Mesenteric fat pad (tissue), 1 donor: ENCODE data around the gene DLEU7. TPM values are rescaled to one million over a fixed set of nuclear protein-coding genes. Genes with fewer than 3 reads are reported as not detected.

ENCODE experiments used
- DNase-seq: peaks from one replicate; pipeline ENCODE4 v3.0.0-alpha.2; 2020; ENCODE audit warnings: low spot score
- total RNA-seq: library from RNA; stranded (reverse); fragmentation: NEBNext Ultra II Directional; extraction: Animal tissue kit (Norgen Biotek cat#: 25700); gene quantifications from one replicate; pipeline ENCODE4 v1.2.1, GENCODE V29; 2021
- donor health status: DM: yes; HTN: yes; CAD: no.

DLEU7 gene
- total RNA-seq, 1 donor from 2014 or later = 0.32 TPM

DNA sequence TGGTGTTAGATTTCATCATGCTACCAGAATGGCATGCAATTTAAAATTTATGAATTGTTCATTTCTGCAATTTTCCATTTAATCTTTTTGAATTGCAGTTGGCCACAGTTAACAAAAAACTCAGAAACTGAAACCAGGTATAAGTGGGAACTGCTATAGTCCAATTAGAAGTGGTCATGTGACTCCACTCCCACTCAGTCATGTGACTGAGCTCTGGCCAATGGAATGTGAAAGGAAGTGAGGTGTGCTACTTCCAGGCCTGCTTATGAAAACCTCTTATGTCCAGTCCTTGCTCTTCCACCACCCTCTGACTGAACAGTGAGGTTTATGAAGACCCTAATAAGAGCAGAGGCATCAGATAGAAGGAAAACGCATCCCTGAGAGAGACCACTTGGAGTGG lies 47.0 kb downstream of the DLEU7 start:
- DNase-seq = no peak

DNA sequence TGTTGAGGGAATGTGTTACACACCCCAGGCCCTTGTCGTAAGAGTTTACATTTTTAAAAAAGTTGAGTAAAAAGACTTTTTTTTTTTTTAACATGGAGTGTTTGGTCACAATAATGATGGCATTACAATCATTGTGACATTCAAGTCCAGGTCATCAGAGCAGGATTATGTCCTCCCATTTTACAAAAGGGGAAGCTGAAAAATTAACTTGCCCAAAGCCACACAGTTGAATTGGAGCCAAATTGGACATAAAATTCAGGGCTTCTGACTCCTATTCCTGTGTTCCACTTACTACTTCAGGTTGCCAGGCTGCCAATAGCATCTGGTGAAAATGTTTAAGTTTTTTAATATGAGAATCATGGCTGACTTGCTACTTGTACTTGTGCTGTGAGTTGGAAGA lies 49.3 kb downstream of the DLEU7 start:
- DNase-seq = no peak

DNA sequence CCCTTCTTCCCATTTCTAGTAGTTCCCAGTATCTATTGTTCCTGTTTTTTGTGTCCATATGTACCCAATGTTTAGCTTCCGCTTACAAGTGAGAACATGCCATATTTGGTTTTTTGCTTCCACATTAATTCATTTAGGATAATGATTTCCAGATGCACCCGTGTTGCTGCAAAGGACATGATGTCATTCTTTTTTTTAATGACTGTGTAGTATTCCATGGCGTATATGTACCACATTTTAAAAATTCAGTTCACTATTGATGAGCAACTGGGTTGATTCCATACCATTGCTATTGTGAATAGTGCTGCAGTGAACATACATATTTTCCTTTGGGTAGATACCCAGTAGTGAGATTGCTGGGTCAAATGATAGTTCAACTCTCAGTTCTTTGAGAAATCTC lies 50.5 kb downstream of the DLEU7 start:
- DNase-seq = no peak

DNA sequence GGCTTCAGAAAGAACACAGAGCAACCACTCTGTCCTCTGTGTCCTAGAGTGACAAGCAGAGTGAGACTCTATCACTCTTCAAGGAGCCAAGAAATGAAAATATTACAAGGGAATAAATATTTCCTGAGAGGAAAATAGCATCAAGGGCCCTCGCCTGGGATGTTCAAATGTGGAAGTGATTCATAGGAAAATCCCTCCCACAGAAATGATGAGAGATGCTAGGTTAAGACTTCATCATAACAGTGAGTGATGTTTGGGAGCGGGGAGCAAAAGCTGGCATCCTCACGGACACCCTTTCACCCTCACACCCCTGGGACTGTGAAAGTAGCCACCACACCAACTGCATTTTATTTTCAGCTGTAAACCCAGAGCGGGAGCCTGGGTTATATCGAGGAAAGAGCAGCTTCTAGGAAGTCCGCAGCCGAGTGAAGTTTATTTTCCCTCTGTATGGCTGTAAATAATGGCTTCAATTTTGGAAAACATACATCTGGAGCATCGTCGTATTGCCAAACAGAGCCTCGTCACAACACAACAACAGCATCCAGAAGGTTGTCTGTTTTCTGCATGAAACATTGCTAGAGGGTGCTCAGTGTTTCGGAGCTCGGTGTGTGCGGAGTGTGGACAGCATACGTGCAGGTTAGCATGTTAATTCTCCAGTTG lies 54.8 kb downstream of the DLEU7 start:
- no peak for DNase-seq

DNA sequence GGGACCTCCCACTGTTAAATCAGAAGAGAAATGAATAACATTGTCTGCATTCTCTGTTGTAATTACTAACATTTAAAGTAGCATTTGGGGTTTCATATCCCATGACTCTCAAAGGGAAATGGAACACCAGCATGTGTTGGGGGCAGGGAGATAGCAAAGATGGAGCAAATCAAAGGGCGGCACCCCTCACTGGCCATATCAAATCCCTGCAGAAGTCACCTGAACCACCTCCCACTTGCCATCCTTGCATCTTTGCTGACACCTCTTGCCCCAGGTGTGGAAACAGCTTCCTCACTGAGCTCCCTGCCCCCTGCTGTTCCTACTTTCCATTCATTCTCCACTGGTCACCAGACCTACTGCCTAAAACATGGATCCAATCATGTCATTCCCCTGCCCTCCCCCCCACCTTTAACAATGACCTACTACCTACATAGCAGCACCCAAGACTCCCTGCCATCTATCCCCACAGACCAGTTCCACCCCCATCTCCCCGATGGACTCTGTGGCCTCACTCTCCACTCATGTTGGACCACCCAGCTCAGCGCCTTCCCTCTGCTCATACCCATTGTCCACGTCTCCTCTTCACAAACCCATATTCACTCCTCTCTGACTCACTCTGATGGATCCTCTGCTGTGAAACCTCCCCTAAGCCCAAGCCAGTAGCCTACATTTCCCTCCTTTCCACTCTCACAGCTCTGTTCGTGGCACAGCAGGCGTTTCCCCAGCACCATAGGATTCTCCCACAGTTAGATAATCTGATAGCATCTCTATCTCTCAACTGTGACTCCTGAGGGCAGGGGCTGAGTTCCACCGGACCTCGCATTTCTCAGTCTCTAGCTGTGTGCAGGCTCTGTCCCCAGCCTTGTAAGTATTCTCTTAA lies 55.9 kb downstream of the DLEU7 start:
- DNase-seq = no peak

DNA sequence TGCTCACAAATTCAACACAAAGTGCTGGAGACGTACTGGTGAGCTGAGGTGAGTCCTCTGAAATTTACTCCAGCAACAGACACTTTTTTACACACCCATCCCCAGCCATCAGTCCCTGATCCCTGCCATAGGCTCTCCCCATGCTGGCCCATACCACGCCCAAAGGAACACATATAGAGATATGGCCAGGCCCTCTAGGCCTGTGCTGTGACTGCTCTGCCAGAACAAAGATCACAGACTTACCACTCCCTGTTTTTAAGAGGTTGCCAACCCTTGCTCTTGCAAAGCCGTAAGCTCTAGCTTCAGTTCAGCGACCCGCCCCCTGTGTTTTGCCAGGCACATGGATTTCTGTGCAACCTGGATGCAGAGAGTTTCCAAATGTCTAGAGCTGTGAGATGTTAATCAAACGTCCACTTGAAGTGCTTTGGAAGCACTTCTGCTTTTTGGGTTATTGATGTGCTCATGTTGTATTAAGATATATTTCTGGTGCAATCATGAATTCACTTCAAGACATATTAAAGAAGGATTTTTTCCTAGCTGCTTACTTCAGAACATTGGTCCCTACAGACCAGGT lies 59.7 kb downstream of the DLEU7 start:
- no peak for DNase-seq

DNA sequence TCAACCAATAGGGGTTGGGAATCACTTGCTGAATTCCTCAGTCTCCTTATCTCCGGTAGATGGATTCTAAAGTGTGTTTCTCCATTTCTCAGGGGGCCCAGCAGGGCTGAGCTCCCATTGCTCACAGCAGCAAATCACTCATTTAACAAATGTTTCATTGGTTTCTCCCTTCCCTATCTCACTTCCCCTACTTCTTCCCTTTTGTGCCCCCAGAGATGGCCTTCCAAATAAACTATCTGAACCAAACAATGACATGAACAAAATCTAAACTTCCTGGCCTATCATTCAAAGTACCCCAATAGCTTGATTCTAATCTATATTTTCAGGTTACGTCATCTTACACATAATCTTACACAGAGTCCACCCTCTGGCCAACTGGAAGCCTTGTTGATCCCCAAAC lies 60.4 kb downstream of the DLEU7 start:
- DNase-seq = no peak

DNA sequence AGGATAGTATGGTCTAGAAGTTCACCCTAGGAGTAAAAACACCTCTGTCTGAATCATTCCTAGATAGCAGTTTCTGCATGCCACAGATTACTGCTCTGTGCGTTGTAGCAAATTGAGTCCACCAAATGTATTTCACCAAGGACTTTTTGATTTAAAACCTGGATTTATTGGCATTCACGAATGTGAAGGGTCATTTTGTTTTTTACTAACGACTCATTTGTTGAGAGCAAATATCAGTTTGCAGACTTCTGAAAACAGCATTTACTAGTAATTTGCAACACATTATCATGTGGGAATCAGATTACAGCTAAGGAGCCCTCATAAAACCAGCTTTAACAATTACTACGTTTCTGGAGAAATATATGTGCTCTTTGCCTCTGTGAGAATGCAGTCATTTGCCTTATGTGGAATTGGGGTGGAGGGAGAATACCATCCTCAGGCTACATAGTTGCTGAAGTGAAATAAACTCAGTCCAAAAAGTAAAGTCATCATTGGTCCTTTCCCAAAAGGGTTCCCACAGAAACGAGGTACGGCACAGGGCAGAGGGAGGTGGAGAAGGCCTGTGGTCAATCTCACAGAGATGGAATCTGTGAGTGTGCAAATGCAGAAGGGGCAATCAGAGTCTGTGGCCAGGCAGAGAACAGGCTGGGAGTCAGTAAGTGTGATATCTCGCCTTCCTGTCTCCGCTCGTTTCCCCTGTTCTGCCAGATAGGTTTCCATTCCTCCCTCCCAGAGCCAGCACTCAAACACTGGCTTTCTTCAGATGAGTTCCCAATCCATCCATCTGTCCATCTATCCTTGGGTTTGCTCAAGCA lies 63.1 kb downstream of the DLEU7 start:
- no peak for DNase-seq

DNA sequence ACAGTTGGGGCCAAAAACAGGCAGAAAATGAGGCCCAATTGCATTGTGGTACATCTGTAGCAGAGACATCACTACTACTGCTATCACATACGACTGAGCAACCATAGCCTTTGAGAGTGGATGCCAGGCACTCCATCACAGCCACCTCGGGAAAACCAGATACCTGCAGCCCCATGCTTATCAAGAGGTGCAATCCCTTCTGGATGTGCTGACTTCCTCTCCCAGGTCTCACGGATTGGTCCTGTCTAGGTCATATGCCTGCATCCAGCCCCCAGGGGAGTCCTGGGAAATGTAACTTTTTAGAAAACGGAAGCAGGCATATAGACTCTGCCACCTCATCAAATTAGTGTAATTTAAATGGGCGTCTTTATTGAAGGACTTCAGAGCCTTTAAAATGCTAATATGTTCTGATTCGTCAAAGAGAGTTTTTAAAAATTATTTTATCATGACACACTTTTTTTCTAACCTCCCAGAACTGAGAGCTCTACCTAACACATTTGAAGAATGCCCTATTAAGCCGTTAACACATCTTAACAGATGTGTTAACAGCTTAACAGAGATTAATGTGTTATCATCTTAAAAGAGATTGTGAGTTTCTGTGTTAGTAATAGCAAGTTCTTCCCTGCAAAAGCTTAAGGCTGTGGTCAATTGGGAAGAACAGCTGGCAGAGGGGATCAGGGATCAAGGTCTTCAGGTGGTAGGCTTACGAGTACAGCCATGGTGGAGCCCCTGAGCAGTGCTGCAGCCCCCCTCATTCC lies 63.9 kb downstream of the DLEU7 start:
- no peak for DNase-seq

Other genes with a start within 250 kb of the DLEU7 start
- 31.6 TPM for gene RNASEH2B, start 66.1 kb upstream of the DLEU7 start, total RNA-seq